Transverse colon (tissue), 4 donors: ENCODE data around the gene KCNN3. TPM values are rescaled to one million over a fixed set of nuclear protein-coding genes. Genes with fewer than 3 reads are reported as not detected.

Experiments
- DNase-seq: peaks from one replicate; pipeline ENCODE4 v3.0.0-alpha.2; 2019
- H3K27ac ChIP-seq, 4 donors: fragments of 200-600 bp; sonication (generic); 2 replicates each; pipeline ENCODE4 v1.5.1; 2016 to 2018; ENCODE audit warnings: inconsistent platforms in 4 of 4
- H3K27me3 ChIP-seq: fragments of 200-600 bp; sonication (generic); 2 replicates; pipeline ENCODE4 v1.5.1; 2017; ENCODE audit warnings: inconsistent platforms
- H3K36me3 ChIP-seq, 4 donors: fragments of 200-600 bp; sonication (generic); 2 replicates each; pipeline ENCODE4 v1.5.1; 2017 to 2019; ENCODE audit warnings: inconsistent platforms in 4 of 4
- H3K4me1 ChIP-seq, 4 donors: fragments of 200-600 bp; sonication (generic); 2 replicates each; pipeline ENCODE4 v1.5.1; 2017 to 2020; ENCODE audit warnings: inconsistent platforms in 4 of 4
- H3K4me3 ChIP-seq, 4 donors: fragments of 200-600 bp; sonication (generic); 1 replicate in 1 of 4; 2 replicates in 3 of 4; pipeline versions ENCODE4 v1.5.1 to v1.6.1; 2017 to 2019; ENCODE audit warnings: inconsistent platforms in 4 of 4
- H3K9me3 ChIP-seq, 2 donors: fragments of 200-600 bp; sonication (generic); 2 replicates each; pipeline ENCODE4 v1.5.1; 2017 to 2019; ENCODE audit warnings: inconsistent platforms in 2 of 2
- EP300 ChIP-seq: sonication (generic); formaldehyde crosslinking; IDR thresholded peaks from one replicate; pipeline ENCODE4 v1.6.1; 2017; ENCODE audit warnings: antibody characterized with exemption, low read depth
- POLR2A ChIP-seq: fragments of 450-650 bp; IDR thresholded peaks from one replicate; pipeline ENCODE4 v1.6.1; 2016; ENCODE audit warnings: antibody characterized with exemption, mild to moderate bottlenecking, moderate library complexity
- POLR2AphosphoS5 ChIP-seq, 3 donors: sonication (generic); formaldehyde crosslinking; IDR thresholded peaks; one replicate each; pipeline ENCODE4 v1.6.1; 2016; ENCODE audit warnings: antibody characterized with exemption in 3 of 3
- WGBS, 2 donors: methylation state at CpG; one replicate each; pipeline ENCODE4 v1.1.5; 2018; ENCODE audit warnings: low coverage in 1 of 2; 5-methylcytosine and 5-hydroxymethylcytosine counted together
- in situ Hi-C, 4 donors: fragments of 200-750 bp; cut with MboI; loops; one replicate each; pipeline versions ENCODE4 v1.15.0 to v1.15.1; 2017; ENCODE audit warnings: low sequenced_read_pairs in 3 of 4, low pct_ligation_motif_present in 1 of 4, low pct_unique_long_range_greater_than_20kb in 1 of 4
- intact Hi-C: fragments of 100-400 bp; cut with DNase I; formaldehyde crosslinking; loops from one replicate; pipeline ENCODE4 v1.15.1; 2023; ENCODE audit warnings: low total_unique reads
- total RNA-seq, 4 donors: library from RNA; depleted of rRNA; stranded (reverse); fragments of >200 nt; gene quantifications; one replicate each; pipeline ENCODE4 v1.1.0, GENCODE V29; 2016
- TF ChIP-seq, protein P1 (sequence below), 5 experiments: fragments of 200-600 bp in 3 of 5; fragments of 450-650 bp in 2 of 5; sonication (generic) in 3 of 5; IDR thresholded peaks; 1 replicate in 2 of 5; 2 replicates in 3 of 5; pipeline ENCODE4 v1.5.1; 2016 to 2017; ENCODE audit warnings: antibody characterized with exemption in 5 of 5, inconsistent platforms in 3 of 5, mild to moderate bottlenecking in 2 of 5, moderate library complexity in 1 of 5

Gene KCNN3
- total RNA-seq, 4 donors from 2014 or later: 2.3 to 5.0 (median 3.5) TPM

- Histone ChIP-seq H3K36me3 (no peaks in the 10 kb centered on the region), H3K27me3 (peaks cover 47% of the 10 kb centered on the region), H3K4me3 (peak overlapping the region in 2 of 4 donors; percentile 5 to 9), H3K4me1 (peaks cover 0 to 20% (median 14%) of the 10 kb centered on the region in 4 donors), H3K9me3 (no peaks in the 10 kb centered on the region), H3K27ac (peak overlapping the region in 2 of 4 donors; percentile 25 to 27)
- intact Hi-C loops (no loop called here), in situ Hi-C loops (no loop called here)
- DNase-seq: peak; percentile 27
- TF ChIP-seq POLR2AphosphoS5 (IDR thresholded peaks at IDR 0.05) (no peak), EP300 (no peak), POLR2A (no peak)
- TF ChIP-seq, protein P1, sequence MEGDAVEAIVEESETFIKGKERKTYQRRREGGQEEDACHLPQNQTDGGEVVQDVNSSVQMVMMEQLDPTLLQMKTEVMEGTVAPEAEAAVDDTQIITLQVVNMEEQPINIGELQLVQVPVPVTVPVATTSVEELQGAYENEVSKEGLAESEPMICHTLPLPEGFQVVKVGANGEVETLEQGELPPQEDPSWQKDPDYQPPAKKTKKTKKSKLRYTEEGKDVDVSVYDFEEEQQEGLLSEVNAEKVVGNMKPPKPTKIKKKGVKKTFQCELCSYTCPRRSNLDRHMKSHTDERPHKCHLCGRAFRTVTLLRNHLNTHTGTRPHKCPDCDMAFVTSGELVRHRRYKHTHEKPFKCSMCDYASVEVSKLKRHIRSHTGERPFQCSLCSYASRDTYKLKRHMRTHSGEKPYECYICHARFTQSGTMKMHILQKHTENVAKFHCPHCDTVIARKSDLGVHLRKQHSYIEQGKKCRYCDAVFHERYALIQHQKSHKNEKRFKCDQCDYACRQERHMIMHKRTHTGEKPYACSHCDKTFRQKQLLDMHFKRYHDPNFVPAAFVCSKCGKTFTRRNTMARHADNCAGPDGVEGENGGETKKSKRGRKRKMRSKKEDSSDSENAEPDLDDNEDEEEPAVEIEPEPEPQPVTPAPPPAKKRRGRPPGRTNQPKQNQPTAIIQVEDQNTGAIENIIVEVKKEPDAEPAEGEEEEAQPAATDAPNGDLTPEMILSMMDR (IDR thresholded peaks at IDR 0.05): no peak
- 20% methylated on average over 25 of the region's 25 CpGs; no CpG with 5 or more reads in 1 of the 2 donors for WGBS, 2 donors
Observed at GRCh38 chr1:154867064-154867825, 2.8 kb downstream of the KCNN3 start.

DNA sequence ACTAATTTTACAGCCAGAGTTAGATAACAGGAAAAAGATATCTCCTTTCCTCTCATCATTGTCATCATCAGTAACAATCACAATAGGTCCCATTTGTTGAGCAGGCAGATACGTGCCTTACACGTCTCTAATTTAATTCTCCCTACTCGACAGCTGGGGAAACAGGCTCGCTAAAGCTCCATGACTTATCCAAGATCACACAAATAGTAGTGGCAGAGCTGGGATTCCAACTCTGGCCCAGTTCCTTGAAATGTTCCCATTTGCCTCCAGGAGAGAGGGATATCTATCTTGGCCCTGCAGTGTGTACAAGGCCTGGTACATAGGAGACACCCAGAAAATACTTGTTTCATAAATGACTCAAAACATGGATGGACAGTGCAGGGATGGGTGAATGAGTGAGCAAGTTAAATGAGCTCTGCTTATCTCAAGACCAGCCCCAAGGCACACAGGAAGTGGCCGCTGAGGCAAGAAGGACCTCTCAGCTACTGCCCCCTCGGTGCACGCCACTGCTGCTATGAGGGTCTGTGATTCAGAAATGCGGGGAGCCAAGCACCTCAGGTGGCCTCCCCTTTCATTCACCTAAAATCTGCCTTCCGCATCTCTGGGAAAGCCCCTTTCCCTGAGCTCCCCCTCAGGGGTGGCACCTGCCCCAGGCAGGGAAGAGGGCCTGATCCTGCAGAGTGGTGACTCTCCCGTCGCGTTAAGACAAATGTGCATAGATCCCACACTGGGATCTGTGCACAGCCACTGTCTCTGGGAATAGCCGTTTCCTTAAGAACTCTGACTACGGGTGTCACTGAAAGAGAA lies 3.6 kb downstream of the KCNN3 start:
- H3K36me3 ChIP-seq: no peaks in the 10 kb centered on the region
- no peaks in the 10 kb centered on the region for H3K9me3 ChIP-seq
- intact Hi-C loops: no loop called here
- peaks cover 0 to 20% (median 14%) of the 10 kb centered on the region in 4 donors for H3K4me1 ChIP-seq
- 82 to 100% methylated on average over 4 to 14 of the region's 14 CpGs for WGBS, 2 donors
- TF ChIP-seq EP300: no peak
- peaks cover 53% of the 10 kb centered on the region for H3K27me3 ChIP-seq
- peak overlapping the region in 1 of 4 donors; percentile 9 for H3K4me3 ChIP-seq
- no peak for DNase-seq
- peak overlapping the region in 2 of 4 donors; percentile 25 to 27 for H3K27ac ChIP-seq
- in situ Hi-C loops: no loop called here

DNA sequence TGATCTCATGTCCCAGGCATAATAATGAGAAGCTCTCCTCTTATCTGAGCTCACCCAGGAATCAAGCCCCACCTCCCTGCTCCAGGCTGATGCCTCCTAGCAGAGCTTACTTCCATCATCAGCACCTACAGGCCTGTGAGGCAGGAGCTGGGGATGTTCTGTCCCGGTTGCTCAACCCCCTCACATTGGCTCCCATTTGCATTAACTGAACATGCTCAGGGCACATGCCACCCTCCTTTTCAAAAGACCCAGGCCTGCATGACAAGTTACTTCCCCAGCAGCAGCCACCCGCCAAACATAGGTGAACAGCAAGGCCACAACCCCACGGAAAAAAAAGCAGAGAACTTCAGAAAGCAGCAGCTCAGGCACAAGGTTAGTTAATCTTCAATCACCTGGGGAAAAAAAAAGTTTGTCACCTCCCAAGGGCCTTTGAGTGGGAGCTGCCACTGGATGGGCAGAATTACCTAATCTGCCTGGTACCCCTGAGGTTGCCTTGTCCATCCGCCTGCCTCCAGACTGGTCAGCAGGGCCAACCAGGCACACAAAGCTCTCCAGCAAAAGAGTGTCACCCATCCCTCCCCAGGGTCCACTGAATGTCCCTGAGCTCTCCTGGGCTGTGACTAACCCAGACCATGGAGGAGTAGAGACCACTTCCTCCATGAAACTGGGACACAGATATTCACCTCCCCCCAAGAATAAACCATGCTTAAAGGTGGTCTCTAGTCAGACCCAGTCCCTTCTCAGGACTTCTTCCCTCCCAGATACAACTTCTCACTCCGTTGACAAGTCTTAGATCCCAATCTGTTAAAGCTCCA lies 4.4 kb downstream of the KCNN3 start:
- peaks cover 0 to 19% (median 14%) of the 10 kb centered on the region in 4 donors for H3K4me1 ChIP-seq
- no peak for DNase-seq
- no peak overlapping the region for H3K27ac ChIP-seq
- H3K27me3 ChIP-seq: peaks cover 53% of the 10 kb centered on the region
- TF ChIP-seq, protein P1 (IDR thresholded peaks at IDR 0.05): no peak
- TF ChIP-seq POLR2AphosphoS5 (IDR thresholded peaks at IDR 0.05) (no peak), POLR2A (no peak), EP300 (no peak)
- in situ Hi-C loops (no loop called here), intact Hi-C loops (no loop called here)
- WGBS, 2 donors: 64 to 80% methylated on average over 2 to 5 of the region's 5 CpGs
- no peaks in the 10 kb centered on the region for H3K36me3 ChIP-seq
- no peak overlapping the region for H3K4me3 ChIP-seq
- no peaks in the 10 kb centered on the region for H3K9me3 ChIP-seq

GRCh38 chr1:154864189-154864975 lies 5.7 kb downstream of the KCNN3 start:
- no peak overlapping the region for H3K4me3 ChIP-seq
- no peak for DNase-seq
- TF ChIP-seq POLR2A (no peak), EP300 (no peak), POLR2AphosphoS5 (IDR thresholded peaks at IDR 0.05) (no peak)
- TF ChIP-seq, protein P1 (IDR thresholded peaks at IDR 0.05): no peak
- WGBS, 2 donors: 55 to 83% methylated on average over 2 to 8 of the region's 8 CpGs
- H3K9me3 ChIP-seq: no peaks in the 10 kb centered on the region
- H3K36me3 ChIP-seq: no peaks in the 10 kb centered on the region
- H3K27ac ChIP-seq: peak overlapping the region in 1 of 4 donors; percentile 5
- peaks cover 0 to 9% (median 6%) of the 10 kb centered on the region in 4 donors for H3K4me1 ChIP-seq
- intact Hi-C loops: no loop called here
- in situ Hi-C loops: no loop called here
- H3K27me3 ChIP-seq: peaks cover 49% of the 10 kb centered on the region
